Activated CD4-positive, alpha-beta T cell treated with anti-CD3 and anti-CD28 coated beads, Interleukin-2, amount 50 U/mL, for 16 hours (primary cell): ENCODE results near the gene SORCS2.

Source experiments
- DNase-seq: peaks from one replicate; pipeline ENCODE4 v3.0.0-alpha.2; 2020

SORCS2 gene

DNA sequence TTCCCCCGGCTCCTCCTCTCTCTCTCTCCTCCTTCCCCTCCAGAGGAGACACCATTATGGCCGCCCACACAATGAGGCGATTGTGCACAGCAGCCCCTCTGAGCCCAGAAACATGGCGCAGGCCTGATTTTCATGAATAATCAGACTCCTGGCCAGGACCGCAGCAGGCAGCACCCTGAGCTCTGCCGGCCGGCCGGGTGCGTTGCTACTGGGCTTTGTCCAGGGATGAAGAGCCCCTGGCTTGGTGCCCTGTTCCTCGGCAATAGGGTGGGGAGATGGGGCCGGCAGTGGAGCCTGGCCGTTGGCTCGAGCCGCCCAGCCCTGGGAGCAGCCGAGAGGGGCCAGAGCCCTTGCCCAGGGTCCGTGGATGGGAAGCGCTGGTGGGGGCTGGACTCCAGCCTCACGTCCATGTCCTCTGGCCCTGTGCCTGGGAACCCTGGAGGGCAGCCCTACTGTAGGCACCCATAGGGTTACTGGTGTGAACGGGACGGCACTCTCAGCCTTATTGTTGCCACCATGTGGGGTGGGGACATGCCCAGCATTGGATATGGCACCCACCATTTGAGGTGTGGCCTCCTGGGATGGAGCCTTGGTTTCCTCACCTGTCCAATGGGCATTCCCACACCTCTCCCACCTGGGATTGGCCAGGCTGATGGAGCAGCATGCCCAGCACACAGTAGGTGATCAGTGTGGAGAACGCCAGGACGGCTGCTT is 103.0 kb downstream of the SORCS2 start:
- DNase-seq = no peak

DNA sequence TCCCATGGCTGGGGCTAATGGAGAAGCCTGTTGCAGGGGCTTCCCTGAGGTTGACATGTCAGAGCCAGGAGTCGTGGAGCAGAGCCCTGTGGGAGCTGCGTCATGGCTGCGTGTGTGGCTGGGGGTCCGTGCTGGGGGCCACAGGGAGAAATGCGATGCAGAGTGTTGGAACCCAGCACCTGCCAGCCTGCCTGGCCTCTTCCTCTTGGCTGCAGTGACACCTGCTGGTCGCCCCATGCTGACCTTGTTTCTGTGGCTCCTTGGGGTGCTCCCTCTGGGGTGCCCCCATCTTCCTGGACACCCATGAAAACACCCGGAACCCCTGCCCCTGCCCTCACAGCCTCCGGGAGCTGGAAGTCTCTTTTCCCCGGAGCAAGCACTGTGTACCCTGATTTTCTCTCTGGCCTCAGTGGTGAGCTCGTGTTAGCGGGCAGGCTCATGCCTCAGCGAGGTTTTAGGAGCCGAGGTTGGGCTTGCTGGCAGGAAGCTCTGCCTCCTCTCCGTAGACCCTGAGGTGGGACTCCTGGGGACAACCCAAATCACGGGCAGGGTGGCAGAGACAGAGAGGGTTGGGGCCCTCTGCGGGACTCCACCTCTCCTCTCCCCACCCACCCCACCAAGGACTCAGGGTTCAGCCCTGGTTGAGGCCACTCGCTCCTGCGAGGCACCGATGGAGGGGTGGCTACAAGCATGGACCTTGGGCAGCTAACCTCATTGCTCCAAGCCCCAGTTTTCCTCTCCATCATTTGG is 103.7 kb downstream of the SORCS2 start:
- peak; percentile 15 for DNase-seq

DNA sequence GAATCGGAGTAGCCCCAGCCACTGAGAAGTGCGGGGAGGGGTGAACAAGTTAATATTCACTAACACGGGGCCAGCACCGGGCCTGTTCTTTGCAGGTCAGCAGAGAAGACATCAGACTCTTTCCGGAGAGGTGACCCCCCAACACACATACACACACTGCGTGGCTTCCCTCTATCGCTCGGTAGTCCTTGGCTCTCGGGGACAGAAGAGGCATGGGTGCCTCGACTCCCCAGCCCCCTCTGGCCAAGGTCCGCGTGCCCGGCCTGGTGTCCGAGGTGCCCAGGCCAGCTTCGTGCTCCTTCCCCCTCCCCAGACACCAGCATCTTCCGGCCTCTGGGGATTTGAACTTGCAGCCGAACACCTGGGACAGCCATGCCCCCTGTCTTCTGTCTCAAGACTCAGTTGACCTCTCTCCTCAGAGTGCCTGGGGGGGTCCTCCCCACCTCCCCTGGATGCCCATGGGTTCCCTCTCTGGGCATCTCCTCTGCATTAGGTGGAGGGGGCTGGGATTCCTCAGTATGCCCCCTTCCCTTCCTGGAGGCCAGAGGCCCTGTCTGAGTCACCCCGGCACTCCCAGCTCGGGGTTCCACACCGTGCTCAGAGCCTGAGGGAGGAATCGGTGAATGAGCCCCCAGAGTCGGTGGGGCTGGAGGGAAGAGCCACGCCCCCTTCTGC is 104.5 kb downstream of the SORCS2 start:
- no peak for DNase-seq

DNA sequence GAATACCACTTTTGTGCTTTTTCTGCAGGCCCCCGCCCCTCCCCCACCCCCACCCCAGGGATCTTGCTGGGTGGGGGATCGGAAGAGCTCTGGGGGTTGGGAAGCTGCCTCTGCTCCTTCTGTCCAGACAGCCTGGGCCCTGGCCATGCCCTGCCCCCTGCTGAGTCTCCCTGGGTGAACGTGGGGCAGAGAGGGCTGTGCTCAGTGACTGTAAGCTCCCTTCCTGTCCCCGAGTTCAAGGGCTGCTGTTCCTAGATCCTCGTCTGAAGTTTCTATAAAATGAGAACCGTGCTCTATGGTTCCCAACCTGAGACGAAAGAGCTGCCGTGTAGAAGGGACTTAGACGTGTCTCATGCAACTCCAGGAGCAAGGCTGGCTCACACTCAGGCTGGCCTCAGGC is 105.0 kb downstream of the SORCS2 start:
- DNase-seq = no peak

DNA sequence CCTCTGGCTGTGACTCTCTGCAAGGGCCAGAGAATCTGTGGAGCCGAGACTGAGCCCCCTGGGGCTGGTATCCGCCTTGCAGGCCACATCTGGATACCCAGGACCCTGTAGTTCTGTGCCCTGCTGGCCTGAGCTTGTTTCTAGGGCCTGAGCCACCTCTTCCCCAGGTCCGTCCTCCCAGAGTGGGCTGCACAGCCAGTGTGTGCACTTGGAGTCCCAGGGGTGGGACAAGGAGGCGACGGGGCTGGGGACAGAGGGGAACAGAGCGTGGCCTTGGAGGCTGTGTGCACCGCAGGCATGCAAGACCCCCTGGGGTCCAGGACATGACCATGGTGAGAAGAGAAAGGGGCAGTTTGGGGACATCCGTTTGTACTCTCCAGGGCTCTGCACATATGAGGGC is 105.5 kb downstream of the SORCS2 start:
- DNase-seq = no peak

DNA sequence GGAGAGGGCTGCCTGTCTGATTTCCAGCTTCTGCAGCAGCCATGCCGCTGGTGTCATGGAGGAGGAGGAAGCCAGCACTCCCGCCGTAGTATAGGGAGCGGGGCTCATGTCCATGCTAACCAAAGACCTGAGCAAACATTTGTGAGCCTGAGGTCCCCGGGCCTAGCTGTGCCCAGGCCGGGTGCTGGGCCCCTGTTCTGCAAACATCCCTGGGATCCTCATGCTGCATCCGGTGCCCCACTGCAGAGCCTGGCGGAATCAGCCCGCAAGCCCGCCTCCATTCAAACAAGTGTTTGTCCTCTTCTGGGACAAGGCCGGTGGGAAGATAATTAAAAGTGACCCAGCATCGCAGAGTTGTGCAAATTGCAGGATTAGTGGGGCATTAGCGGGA is 106.3 kb downstream of the SORCS2 start:
- no peak for DNase-seq

DNA sequence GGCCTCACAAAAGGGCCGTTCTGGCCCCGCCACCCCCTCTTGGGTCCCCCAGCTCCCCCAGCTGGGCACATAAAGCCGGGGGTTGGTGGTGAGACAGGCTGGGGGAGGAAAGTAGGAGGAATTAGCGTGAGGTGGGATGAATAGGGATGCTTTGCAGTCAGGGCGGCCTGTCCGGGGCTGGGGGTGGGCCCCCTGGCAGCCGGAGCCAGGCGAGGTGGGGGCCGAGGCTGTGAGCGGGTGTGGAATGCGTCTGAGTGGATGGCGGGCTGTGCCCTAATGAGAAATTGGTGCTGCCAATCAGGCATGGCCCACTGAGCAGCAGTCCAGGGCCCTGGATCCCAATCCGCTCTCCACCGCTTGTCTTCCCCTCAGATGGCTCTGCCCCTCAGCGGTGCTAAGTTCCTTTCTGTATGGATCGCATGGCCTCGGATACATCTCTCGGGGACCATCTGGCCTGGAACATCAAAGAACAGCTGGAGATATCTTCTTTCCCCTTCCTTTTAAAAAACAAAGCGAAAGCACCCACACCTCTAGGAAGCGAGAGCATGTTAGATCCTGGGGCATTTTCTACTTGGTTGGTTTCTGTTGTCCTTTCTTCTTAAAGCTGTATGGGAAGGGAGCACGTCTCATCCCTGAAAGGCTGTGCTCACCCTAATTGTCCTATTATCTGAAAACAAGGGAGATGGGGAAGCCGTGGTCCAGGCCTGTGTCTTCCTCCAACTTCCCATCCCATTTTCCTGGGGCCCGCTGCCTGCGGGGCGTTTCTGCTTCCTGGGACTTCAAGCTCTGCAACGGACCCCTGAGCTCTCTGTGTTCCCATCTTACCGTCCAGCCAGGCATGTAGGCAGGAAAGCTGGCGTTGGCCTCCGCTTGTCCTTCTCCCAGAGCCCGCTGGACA is 106.9 kb downstream of the SORCS2 start:
- no peak for DNase-seq

DNA sequence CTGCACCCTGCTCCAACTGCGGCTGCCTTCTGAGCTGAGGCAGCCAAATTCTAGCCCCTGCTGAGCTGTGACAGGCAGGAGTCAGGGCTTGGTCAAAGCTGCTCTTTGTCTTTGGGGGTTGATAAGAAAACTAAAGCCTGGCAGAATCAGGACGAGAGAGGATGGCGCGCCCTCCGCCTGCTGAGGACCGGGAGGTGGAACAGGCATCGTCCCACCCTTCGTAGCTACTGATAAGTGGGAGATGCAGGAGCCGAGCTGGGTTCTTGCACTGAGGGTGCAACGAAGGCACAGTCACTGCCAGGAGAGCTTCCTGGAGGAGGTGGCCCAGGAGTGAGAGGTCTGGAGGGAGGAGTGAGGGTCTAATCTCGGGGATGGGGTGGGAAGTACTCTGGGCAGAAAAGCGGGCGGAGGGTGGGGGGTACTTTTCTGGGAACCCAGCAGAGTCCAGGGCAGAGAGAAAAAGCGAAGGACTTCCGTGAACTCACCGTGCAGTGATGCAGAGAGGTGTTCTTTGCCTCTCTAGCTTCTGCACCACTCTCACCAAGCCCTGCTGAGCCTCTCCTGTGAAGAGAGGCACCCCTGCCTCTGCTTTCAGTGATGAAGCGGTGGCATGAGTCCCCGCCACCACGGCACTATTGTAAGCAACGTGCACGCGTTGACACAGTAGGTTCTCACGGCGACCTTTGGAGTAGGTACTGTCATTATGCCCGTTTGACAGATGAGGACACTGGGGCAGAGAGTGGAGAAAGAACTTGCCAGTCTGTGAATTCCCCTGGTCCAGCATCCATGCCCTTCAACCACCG is 107.8 kb downstream of the SORCS2 start:
- DNase-seq = no peak

DNA sequence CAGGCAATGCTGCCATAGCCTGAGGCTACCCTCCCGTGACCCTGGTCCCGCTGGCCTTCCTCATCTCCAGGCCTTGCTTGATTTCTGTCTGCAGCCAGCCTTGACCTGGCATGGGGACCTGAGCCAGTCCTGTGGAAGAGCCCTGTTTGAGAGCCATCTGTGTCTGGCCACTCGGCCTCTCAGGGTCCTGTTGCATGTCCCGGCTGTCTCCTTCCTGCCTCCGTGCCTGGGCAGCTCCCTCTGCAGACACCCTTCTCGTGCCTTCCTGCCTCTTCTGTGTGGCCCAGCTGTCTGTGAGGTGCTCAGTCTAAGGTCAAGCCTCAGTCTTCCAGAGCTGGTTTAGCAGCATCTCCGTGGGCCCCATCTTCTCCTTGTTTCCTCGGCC is 108.4 kb downstream of the SORCS2 start:
- no peak for DNase-seq

DNA sequence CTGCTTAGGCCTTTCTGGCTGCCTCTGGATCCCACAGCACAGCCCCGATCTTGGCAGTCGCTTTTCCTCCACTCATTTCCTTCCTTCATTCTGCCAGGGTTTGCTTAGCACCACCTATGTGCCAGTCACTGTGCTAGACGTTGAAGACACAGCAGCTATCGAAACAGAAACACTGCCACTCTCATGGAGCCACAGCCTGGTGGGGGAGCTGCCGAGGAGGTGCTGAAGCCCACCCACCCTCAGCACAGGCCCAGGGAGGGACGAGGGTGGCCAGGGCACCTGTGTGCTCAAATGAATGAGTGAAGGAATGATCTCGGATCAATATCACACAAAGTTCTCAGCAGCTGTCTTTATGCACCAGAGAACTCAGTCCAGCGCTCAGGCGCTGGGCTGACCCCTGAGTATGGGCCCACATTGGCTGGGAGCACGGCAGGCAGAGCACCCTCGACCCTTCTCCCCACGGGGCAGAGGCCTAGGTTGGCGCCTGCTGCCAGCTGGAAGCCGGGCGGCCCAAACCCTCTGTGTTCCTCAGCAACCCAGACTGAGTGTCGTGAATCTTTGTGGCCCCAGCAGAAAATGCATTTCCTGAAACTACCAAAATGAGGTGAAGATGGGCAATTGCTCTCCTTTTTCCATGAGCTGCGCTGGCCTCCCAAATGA is 108.9 kb downstream of the SORCS2 start:
- no peak for DNase-seq

DNA sequence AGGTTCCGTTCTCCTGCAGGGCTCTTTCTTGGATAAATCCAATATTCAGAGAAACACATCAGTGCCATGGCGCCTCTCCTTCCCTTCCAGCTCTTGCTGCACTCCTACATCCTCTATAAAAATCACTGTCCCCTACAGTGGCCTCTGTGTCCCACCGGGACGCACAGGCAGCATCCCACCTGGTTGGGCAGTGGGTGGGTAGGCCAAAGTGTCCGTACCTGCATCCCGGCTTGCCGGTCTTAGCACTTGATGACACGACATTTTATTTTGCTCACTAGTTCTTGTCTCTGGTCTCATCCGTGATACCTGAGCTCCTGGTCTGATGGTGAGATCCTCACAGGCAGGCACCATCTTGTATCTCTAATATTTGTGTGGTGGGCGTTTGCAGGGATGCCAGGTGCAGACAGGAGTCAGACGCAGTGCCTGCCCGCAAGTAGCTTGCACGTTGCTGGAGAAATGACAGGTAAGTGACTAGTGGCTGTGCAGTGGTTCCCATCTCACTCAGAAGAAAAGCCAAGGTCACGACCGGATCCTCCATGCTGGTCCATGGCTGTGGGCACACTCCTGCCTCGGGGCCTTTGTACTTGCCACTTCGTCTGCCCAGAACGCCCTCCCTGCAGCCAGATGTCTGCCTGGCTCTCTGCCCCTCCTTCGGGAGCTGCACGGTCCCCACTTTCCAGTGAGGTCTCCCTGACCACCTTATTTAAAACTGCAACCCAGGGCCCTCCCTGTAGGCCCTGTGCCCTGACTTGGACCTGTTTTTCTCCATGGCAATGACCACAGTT is 109.7 kb downstream of the SORCS2 start:
- DNase-seq = no peak

DNA sequence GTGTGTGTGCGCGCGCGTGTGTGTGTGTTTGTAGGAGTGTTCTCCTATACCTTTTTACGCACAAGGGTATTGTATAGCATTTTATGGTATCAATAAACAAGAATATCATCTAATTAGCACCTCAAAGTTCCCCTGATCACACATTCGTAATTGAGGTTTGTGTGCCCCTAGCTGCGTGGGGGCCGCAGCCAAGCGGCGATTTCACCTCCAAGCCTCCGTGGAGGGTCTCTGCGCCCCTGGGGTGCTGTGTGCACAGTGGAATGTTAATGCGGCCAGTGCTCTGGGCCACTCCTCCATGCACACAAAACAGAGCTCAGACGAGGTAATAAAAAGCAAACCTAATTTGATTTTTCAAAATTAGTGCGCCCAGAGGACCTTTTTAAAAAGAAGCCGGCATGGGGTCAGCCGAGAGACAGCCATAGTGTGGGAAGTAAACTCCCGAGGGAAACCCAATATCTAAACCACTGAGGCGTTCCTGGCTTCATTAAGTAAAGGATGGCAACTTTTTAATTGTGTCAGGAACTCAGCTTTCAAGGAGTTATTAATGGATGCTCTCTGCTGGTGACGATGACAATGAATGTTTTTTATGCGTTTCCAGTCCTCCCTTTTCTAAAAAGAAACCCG is 110.6 kb downstream of the SORCS2 start:
- DNase-seq = no peak

DNA sequence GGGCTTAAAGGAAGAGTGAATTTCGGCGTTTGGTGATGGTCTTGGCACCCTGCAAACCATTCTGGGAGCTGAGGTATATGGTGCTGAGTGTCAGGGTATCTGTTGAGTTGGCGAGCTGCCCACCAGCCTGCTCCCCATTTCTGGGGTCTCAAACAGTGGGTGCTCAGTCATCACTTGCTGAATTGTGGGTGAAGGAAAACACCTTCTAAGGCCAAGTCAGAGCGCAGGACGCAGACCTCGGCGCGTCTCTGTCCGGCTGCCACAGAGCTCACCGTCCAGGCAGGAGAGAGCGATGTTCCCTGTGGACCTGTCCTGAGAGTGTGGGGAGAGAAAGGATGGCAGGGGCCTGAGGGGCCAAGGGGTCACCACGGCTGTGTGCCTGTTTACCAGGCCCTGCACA is 111.2 kb downstream of the SORCS2 start:
- DNase-seq = no peak

DNA sequence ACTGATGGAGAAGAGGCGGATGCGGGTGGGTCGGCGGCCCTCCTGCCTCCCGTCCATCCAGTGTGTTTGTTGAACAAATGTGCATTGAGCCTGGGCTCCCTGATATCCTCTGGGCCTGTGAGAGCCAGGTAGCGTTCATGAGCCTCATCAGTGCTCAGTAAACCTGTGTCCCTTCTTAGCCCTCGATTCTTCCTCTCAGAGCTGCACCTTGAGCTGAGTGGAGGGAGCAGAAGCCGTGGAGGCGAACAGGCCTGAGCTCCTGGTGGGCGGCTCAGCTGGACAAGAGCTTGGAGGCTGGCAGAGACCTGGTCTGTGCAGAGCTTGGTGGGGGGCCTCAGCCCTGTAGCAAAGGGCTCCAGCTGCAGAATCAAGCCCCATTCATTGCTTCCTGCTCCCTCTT is 112.1 kb downstream of the SORCS2 start:
- DNase-seq = no peak

DNA sequence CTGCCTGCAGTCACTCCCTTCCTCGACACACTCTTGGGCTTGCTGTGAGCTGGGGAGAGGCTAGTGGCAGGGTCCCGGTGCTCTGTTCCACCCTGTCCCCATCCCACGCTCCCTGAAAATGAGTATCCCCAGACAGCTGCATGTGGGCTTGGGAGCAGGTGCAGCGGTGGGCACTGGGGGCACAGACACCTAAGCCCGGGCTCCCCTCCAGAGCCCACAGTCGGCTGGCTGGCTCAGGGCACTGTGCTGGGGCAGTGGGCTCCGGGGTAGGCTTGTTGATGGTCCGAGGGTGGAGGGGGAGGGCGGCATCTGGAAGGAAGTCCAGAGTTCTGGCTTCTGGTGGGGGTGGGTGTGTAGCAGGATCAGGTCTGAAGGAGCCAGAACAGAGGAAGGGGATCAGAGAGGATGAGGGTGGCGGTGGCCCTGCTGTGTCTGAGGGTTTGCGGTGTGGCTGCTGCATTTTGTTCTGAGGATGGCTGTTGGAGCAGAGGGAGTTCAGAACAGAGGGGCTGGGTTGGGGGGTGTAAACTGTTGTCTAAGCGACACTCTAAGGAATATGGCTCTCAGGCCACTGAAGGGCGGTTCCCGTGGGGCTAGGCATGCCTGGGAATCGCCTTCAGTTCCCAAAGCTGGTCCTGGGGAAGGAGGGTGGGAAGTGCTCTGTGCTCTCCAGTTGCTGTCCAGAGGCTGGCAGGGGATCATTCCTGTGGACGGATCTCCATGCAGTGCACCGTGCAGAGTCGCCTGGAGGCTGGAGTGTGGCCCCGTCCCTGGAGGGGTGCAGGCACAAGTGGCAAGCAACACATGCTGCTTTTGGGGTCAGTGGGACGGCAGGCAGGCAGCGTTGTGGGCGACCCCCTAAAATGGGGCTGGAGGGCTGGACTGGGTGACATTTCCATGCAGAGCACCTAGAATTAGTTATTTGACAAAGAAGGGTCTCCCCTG is 114.0 kb downstream of the SORCS2 start:
- no peak for DNase-seq

DNA sequence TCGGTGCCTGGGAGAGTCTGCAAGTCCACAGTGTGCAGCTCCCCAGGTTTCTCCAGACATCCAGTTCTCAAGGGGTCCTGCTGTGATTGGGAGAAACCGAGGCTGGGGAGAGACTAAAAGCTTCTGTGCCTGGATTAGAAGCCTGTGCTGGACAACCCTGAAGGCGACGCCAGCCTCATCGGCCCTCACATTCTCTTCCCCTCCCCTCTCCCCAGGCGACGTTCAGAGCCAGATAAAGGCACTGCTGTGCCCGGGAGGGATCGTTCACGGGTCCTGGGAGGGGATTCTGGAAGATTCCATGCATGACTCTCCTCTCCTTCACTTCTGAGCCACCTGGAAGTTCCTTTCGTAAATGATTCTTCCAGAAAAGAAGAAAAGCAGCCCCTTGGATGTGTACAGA is 114.6 kb downstream of the SORCS2 start:
- DNase-seq = no peak

DNA sequence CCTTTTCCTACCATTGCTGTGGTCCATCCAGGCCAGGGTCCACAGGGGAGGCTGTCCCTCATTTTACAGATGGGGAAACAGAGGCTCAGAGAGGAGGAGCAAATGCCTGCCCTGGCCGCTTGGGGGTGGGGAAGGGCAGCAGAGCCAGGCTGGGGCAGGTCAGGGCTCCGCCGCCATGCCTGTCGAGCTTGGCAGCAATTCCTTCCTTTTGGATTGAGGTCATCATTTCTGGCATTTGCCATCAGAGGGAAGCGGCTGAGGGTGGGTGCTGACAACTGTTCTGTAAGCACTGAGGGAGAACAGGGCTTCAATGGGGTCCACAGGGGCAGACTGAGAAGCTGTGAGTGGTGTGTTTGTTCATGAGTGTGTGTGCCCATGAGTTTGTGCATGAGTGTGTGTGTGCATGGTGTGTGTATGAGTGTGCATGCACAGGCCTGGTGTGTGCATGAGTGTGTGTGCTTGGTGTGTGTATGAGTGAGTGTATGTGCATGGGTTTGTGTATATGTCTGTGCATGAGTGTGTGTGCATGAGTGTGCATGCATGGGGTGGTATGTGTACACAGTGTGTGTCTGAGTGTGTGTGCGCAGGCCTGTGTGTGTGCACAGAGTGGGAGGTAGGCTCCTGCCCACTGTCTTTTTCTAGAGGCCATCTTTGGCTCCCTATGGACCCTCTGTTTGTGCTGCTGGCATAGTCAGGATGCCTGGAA is 115.2 kb downstream of the SORCS2 start:
- no peak for DNase-seq

DNA sequence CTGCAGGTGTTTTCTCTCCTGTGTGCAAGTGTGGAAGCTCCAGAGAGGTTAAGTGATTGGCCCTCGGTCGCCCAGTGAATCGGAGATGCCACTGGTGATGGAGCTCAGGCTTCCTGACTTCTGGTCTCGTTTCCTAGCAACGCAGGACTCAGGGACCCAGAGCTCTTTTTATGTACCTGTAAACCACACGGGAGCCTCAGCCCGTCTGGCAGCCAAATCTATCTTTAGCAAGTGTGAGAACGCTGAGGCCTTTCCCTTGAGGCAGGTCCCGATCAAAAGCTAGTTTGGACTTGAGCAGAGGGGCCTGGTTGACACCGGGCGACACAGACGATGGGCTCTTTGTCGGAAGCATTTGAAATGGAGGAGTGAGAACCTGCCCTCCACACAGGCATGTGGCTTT is 116.8 kb downstream of the SORCS2 start:
- DNase-seq = no peak
